AG10803 (cell line): ENCODE measurements around the gene MAML3.

Experiments
- DNase-seq: peaks from one replicate; pipeline ENCODE4 v3.0.0; 2010; ENCODE audit warnings: low read depth
- H3K4me3 ChIP-seq: 2 replicates; pipeline ENCODE4 v1.5.1; 2011; ENCODE audit warnings: mild to moderate bottlenecking, low read length, control low read depth
- TF ChIP-seq, protein P1 (sequence below): conservative IDR thresholded peaks from 2 replicates; pipeline ENCODE4 v1.5.1; 2011; ENCODE audit warnings: mild to moderate bottlenecking, low read length, control low read depth, inconsistent platforms

MAML3 gene

GRCh38 chr4:139670775-139671174 is 483.2 kb downstream of the MAML3 start:
- TF ChIP-seq, protein P1, sequence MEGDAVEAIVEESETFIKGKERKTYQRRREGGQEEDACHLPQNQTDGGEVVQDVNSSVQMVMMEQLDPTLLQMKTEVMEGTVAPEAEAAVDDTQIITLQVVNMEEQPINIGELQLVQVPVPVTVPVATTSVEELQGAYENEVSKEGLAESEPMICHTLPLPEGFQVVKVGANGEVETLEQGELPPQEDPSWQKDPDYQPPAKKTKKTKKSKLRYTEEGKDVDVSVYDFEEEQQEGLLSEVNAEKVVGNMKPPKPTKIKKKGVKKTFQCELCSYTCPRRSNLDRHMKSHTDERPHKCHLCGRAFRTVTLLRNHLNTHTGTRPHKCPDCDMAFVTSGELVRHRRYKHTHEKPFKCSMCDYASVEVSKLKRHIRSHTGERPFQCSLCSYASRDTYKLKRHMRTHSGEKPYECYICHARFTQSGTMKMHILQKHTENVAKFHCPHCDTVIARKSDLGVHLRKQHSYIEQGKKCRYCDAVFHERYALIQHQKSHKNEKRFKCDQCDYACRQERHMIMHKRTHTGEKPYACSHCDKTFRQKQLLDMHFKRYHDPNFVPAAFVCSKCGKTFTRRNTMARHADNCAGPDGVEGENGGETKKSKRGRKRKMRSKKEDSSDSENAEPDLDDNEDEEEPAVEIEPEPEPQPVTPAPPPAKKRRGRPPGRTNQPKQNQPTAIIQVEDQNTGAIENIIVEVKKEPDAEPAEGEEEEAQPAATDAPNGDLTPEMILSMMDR = no peak
- no peak for DNase-seq
- H3K4me3 ChIP-seq = no peak overlapping the region

GRCh38 chr4:139669890-139670289 is 484.1 kb downstream of the MAML3 start:
- TF ChIP-seq, protein P1 = no peak
- DNase-seq = no peak
- H3K4me3 ChIP-seq = no peak overlapping the region

- H3K4me3 ChIP-seq = no peak overlapping the region
- no peak for DNase-seq
- TF ChIP-seq, protein P1 = no peak
These were observed 484.6 kb downstream of the MAML3 start for GRCh38 chr4:139669335-139669734.

DNA sequence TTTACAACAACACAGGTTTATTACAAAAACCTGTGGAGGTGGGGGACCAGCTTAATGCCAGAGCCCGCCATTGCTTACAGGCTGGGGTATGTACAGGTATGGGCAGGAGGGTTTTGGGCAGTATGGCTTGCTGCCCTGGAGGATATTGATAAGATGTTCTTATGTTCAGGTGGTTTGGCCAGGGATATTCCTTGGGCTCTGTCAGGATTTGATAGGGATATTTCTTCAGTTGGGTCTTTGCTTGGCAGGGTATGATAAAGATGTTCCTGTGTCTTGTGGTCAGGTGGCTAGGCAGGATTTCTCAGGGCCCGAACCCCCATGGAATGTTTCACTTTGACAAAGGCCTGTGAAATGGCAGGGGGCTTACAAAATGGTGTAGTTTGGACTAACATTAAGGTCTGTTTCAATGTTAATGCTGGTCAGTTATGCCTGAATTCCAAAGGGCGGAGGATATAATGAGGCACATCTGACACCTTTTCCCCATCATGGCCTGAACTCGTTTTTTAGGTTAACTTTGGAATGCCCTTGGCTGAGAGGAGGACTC is 485.3 kb downstream of the MAML3 start:
- DNase-seq = no peak
- TF ChIP-seq, protein P1 = no peak
- no peak overlapping the region for H3K4me3 ChIP-seq

DNA sequence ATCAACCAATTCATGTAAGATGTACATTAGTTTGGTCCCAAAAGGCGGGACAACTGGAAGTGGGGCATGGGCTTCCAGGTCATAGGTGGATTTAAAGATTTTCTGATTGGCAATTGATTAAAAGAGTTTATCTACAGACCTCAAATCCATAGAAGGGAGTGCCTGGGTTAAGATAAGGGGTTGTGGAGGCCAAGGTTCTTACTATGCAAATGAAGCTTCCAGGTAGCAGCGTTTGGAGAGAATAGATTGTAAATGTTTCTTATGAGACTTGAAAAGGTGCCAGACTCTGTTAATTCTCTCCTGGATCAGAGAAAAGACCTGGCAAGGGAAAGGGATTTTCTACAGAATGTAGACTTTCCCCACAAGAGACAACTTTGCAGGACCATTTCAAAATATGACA is 485.9 kb downstream of the MAML3 start:
- no peak for DNase-seq
- TF ChIP-seq, protein P1 = no peak
- no peak overlapping the region for H3K4me3 ChIP-seq
